HepG2 (cell line): ENCODE data around the gene JTB. TPM values are rescaled to one million over a fixed set of nuclear protein-coding genes. Genes with fewer than 3 reads are reported as not detected.
A peak's percentile ranks its signal among the peaks of the same experiment; 100 is the strongest.

Experiments
- ARID3A ChIP-seq: IDR thresholded peaks from 2 replicates; pipeline ENCODE4 v1.6.1; 2012; ENCODE audit warnings: low read depth, low read length, improper control_type of control experiment
- ATF2 ChIP-seq: sonication (generic); formaldehyde crosslinking; IDR thresholded peaks from 2 replicates; pipeline ENCODE4 v1.4.0; 2020; ENCODE audit warnings: missing genetic modification reagents
- HNF4G ChIP-seq, 2 experiments: sonication (generic) in 1 of 2; formaldehyde crosslinking in 1 of 2; IDR thresholded peaks; 2 replicates each; pipeline versions ENCODE4 v1.4.0 to v1.6.1; 2011 to 2020; ENCODE audit warnings: borderline replicate concordance in 2 of 2, low read depth in 2 of 2, mild to moderate bottlenecking in 2 of 2, low read length in 1 of 2, missing genetic modification reagents in 1 of 2, moderate library complexity in 1 of 2
- IRF1 ChIP-seq: sonication (generic); formaldehyde crosslinking; IDR thresholded peaks from 2 replicates; pipeline ENCODE4 v1.4.0; 2020; ENCODE audit warnings: low read depth, mild to moderate bottlenecking, missing genetic modification reagents
- MED13 ChIP-seq: sonication (generic); formaldehyde crosslinking; IDR thresholded peaks from 2 replicates; pipeline ENCODE4 v1.5.0; 2020; ENCODE audit warnings: missing genetic modification reagents
- PHF21A ChIP-seq: sonication (generic); formaldehyde crosslinking; IDR thresholded peaks from 2 replicates; pipeline ENCODE4 v1.5.0; 2020; ENCODE audit warnings: mild to moderate bottlenecking, missing genetic modification reagents
- SP4 ChIP-seq: sonication (generic); formaldehyde crosslinking; IDR thresholded peaks from 2 replicates; pipeline ENCODE4 v1.8.1; 2023; ENCODE audit warnings: mild to moderate bottlenecking, missing genetic modification reagents
- SRSF4 ChIP-seq: fragments of 200-400 bp; formaldehyde crosslinking; IDR thresholded peaks from one replicate; pipeline ENCODE4 v1.6.1; 2018; ENCODE audit warnings: mild to moderate bottlenecking, low read depth, low read length, moderate library complexity; ENCODE audit not compliant: poor library complexity, severe bottlenecking
- STAT6 ChIP-seq: sonication (generic); formaldehyde crosslinking; IDR thresholded peaks from 2 replicates; pipeline ENCODE4 v1.4.0; 2020; ENCODE audit warnings: missing genetic modification reagents, mild to moderate bottlenecking, borderline replicate concordance
- XBP1 ChIP-seq: sonication (generic); formaldehyde crosslinking; IDR thresholded peaks from 2 replicates; pipeline ENCODE4 v1.5.0; 2020; ENCODE audit warnings: missing genetic modification reagents
- ZHX1 ChIP-seq: sonication (generic); formaldehyde crosslinking; IDR thresholded peaks from 2 replicates; pipeline ENCODE4 v1.8.1; 2022; ENCODE audit warnings: low read depth, mild to moderate bottlenecking, missing genetic modification reagents
- ZNF468 ChIP-seq: sonication (generic); formaldehyde crosslinking; IDR thresholded peaks from 2 replicates; pipeline ENCODE4 v1.8.0; 2022; ENCODE audit warnings: mild to moderate bottlenecking, moderate library complexity, missing genetic modification reagents
- ZNF503 ChIP-seq: sonication (generic); formaldehyde crosslinking; IDR thresholded peaks from 2 replicates; pipeline ENCODE4 v1.4.0; 2020; ENCODE audit warnings: missing genetic modification reagents
- polyA plus RNA-seq, 8 experiments: library from polyadenylated mRNA; depleted of rRNA in 3 of 8; stranded (reverse) in 7 of 8; unstranded in 1 of 8; fragments of >200 nt; fragmentation: Illumina TruSeq in 4 of 8; extraction: Trizol in 4 of 8; gene quantifications; 2 replicates each; pipeline versions ENCODE4 v1.2.1 to v1.2.3, GENCODE V29; 2011 to 2016; ENCODE audit warnings: low read depth in 4 of 8, missing spikeins in 1 of 8, mixed read lengths in 1 of 8; ENCODE audit not compliant: insufficient read depth in 1 of 8
- total RNA-seq, 5 experiments: library from RNA; depleted of rRNA; stranded (reverse); fragments of >200 nt; fragmentation: Illumina TruSeq; extraction: Trizol; gene quantifications; 2 replicates each; pipeline ENCODE4 v1.2.3, GENCODE V29; 2016; ENCODE audit warnings: low read depth in 1 of 5

JTB gene
- total and polyA plus RNA-seq, 2 of the 13 experiments (the other 11 are each of a cell fraction or from before 2014, with no cell fraction given) = 96.7 to 99.2 TPM

- TF ChIP-seq ZHX1 (CRISPR knock-in tag) (no peak), ARID3A (no peak), ZNF503 (CRISPR knock-in tag) (0 out of 2 replicates have a peak, but pooled peaks have one; percentile 16), SRSF4 (no peak), SP4 (CRISPR knock-in tag) (no peak), ATF2 (CRISPR knock-in tag) (no peak), HNF4G (IDR thresholded peaks at IDR 0.05; ENCODE audit: borderline replicate concordance, low read depth, low read length) (no peak), HNF4G (CRISPR knock-in tag; IDR thresholded peaks at IDR 0.05; ENCODE audit: borderline replicate concordance, low read depth) (no peak), PHF21A (CRISPR knock-in tag) (no peak), STAT6 (CRISPR knock-in tag) (no peak), ZNF468 (CRISPR knock-in tag) (no peak), MED13 (peak; percentile 62; the same call in 1 of the 2 replicates), XBP1 (CRISPR knock-in tag) (no peak), IRF1 (CRISPR knock-in tag) (no peak)
Observed at GRCh38 chr1:153976819-153977249, 640 bp downstream of the JTB start (continued).
